Measurements from ENCODE around the gene PTPN18.

The PTPN18 gene

DNA sequence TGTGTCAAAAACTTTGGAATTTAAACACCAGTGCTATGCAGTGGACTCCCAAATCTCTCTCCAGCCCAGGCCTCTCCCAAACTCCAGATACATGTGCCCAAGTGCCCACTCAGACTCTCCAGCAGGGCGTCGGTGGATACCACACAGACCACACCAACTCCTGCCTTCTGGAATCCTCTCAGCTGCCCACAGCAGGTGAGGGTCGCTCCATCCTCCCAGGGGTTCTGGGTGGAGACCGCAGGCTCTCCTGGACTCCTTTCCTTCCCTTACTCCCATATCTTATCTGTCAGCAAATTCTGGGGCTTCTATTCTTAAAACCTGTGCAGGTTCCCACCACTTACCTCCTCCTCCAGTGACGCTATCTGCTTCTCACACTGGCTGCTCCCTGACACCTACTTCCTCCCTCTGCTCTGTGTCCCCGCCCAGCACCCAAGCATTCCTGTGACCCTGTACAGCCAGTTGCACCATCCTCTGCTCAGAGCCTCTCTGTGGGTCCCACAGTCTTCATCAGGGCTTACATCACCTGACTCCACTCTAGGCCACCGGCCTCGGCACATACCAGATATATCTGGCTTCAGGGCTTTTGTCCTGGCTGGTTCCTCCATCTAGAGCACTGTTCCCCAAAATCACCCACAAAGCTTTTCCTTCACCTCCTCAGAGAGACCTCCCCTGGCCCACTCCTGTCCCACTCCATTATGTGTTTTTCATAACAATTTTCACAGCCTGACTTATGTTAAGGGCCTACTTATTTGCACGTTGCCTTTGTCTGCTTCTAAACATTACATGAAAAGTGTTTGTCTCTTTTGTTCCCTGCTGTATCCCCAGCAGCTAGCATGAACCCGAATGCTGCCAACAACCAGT, 15.7 kb upstream of the PTPN18 start:
- DNase-seq (no peak), ATAC-seq (no peak)

DNA sequence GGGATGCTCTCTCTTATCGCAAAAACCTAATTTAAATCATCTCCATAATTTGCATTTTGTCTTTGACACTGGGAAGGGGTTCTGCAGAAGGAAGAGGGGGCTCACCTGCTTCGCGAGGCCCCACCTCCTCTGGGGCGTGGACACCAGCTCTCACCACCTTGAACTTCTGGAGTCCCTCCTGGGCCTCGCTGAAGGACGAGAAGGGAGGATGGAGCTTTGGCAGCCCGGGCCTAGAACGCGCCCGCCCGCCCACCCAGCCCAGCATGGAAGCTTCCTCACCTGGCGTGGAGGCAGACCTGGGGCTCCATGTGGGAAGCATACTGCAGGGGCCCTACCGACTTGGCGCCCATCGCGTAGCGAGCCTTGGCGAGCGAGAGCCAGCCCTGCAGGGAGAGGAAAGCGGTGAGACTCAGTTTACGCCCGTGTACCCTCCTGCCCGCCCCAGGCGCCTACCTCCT, 14.3 kb upstream of the PTPN18 start:
- no peak for DNase-seq
- ATAC-seq = no peak

DNA sequence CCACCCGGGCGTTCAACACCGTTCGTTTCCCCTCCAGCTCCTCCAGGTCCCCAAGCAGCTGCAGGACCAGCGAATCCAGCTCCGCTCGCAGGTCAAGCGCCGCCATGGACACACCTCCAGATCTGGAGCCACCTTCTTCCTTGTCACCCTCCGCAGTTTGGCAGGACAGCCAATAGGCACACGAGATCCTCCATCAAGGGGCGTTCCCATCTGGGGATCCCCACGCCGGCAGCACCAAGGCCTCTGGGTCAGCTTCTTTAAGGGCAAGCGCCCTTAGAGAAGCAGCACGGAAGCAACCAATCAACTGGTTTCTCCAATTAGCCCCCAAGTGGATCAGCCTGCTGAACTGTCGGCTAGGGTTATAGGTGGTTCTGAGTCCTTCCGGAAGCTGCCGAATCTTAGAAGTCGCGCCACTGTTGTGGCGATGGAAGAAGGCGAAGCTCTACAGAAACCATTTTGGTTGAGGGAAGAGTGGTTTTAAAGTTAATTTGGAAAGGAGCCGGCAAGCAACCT, 13.8 kb upstream of the PTPN18 start:
- DNase-seq (peak; percentile 82), ATAC-seq (peak; percentile 84)

DNA sequence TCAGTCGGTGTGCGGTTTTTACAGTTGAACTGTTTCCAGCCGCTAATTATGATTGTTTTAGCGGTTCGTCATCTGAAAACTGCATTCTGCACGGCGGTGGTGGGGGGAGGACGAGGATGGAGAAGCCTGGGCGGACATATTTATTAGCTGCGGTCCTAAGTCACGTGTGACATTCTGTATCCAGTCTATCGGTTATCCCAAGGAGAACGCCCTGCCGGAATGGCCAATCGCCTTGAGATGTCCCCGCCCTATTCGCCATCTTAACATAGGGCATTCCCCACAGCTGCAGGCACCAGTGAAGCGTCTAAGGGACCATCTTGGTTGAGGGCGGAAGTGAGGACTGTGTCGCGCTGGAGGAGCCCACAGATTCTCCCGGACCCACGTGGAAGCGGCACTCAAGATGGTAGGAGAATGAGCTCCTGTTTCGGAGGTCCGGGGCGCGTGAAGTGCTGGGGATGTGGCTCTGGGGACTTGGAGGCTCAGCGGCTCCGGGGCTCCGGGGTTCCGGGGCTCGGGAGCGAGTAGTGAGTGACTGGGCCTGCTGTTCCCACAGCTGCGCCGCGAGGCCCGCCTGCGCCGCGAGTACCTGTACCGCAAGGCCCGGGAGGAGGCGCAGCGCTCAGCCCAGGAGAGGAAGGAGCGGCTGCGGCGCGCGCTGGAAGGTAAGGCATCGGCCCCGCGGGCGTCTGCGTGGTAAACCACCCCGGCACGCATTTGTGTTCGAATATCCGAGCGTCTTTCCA, 13.2 kb upstream of the PTPN18 start, which contains the start of gene IMP4:
IMP4 (plus strand) TSS at position 365 of the 743 bp plus-strand sequence; CDS start at position 401, 36 bp downstream.
- DNase-seq = peak; percentile 90
- peak; percentile 90 for ATAC-seq

DNA sequence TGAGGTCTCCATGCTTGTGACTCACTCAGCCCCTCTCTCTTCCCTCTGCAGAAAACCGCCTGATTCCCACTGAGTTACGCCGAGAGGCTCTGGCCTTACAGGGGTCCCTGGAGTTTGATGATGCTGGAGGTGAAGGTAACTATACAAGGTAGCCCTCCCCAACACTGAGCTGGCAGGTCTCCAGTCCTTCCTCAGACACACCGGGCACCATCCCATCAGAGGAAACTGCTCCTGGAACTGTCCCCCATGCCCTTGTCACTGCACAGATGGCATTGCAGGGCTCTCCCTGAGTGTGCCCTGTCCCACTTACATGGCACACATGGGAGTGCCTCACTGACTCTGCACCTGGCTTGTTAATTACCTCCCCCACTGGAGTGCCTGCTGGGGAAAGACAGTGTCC, 11.3 kb upstream of the PTPN18 start:
- DNase-seq (no peak), ATAC-seq (no peak)

DNA sequence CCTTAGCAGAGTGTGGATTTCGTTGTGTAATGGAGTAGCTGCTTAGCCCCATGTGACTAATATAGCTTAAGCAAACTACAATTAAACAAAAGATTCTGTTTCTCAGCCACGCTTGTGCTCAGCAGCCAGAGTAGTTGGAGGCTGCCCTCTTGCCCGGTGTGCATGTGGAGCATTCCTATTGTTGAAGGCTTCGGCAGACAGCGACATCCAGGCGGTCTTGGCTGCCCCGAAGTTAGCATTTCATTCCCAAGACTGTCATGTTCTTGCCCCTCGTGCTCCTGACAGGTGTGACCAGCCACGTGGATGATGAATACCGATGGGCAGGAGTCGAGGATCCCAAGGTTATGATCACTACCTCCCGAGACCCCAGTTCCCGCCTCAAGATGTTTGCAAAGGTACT, 10.8 kb upstream of the PTPN18 start:
- ATAC-seq (no peak), DNase-seq (no peak)

DNA sequence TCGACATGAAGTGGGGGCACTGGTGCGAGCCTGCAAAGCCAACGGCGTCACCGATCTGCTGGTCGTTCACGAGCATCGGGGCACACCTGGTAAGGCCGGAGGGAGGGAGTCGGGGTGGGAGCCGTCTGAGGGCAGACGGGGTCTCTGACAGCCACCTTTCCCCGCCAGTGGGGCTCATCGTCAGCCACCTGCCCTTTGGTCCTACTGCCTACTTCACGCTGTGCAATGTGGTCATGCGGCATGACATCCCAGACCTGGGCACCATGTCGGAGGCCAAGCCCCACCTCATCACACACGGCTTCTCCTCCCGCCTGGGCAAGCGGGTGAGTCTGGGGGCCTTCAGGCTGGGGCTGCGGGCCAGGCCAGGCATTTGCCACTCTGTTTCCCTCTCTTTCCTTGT, 10.2 kb upstream of the PTPN18 start:
- ATAC-seq (no peak), DNase-seq (no peak)

DNA sequence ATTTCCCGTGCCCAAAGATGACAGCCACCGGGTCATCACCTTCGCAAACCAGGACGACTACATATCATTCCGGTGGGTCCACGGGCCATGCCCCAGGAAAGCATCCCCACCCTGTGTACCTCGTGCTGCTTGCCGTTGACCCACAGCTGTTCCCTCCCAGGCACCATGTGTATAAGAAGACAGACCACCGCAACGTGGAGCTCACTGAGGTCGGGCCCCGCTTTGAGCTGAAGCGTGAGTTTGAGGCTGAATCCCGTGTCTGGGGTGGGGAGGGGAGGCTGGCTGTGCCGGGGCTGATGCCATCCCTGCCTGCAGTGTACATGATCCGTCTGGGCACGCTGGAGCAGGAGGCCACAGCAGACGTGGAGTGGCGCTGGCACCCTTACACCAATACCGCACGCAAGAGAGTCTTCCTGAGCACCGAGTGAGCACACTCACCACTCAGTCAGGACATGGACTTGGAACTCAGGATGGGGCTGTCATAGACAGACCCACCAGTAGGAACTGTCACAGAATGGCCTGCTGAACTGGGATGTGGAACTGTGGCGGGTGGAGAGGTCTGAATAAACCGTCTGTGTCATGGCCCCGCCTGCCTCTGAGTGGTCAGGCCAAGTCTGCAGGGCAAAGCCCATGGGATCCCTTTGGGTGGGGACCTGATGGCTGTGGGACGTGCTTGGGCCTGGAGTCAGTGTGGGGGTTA, 9.7 kb upstream of the PTPN18 start:
- ATAC-seq = no peak
- no peak for DNase-seq

DNA sequence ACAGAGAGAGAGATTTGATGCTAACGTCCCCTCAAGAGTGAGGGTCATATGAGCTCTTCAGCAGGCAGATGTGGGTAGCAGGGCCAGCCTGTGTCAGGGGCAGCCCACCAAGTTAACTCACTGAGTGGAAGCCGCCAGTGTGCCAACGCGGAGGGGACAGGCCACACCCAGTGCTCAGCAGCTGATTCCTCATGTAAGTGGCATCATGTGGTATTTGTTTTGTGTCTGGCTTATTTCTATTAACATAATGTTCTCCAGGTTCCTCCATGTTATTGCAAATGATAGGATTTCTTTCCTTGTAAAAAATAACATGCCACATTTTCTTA, 9.2 kb upstream of the PTPN18 start:
- DNase-seq (no peak), ATAC-seq (no peak)

DNA sequence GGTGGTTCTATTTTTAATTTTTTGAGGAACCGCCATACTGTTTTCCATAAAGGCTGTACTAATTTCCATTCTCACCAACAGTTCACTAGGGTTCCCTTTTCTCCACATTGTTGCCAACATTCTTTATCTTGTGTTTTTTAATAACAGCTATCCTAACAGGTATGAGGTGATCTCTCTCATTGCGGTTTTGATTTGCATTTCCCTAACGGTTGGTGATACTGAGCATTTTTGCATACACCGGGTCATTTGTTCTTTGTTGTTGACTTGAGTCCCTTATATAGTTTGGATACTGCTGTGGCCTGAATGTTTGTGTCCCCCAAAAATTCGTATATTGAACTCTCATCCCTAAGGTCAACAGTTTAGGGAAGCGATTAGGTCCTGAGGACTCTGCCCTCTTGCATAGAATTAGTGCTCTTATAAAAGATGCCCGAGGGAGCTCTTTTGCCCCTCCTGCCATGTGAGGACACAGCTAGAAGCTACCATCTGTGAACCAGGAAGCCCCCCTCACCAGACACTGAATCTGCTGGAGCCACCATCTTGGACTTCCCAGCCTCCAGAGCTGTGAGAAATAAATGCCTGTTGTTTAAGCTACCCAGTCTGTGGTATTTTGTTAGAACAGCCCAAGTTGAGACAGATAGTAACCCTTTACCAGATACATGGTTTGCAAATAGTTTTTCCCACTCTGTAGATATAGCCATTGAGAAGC, 8.5 kb upstream of the PTPN18 start:
- ATAC-seq = no peak
- DNase-seq = no peak

DNA sequence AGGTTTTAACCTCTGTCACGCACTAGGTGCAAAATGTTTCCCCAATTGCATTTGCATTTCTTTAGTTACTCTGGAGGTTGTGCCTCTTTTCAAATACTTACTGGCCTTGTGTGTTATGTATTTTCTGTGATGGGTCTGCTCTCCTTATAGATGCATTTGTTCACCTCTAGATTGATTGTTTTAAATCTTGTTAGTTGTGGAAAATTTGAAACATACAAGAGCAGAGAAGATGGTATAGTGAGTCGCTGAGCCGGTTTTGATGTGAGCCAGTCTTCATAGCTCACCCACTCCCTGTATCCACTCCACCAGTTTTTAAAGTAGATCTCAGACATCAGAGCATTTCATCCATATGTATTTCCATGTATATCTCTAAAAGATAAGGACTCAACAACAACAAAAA, 6.7 kb upstream of the PTPN18 start:
- peak; percentile 54 for ATAC-seq
- DNase-seq = no peak

DNA sequence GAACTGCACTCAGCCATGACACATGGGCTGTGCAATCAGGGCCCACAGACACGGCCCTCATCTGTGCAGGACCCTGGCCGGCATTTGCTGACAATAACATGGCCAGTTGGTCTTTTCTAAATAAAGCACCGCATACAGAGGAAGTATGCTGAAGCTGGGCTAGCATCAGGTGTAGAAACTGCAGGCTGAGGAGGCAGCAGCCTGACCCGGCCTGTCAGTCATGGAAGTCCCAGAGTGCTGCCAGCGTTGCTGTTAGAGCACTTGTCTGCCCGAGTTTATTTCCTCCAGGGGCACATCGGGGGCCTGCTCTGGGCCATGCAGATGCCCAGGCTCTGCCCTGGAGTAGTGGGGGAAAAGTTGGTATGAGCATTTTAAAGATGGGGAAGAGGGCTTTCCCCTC, 4.1 kb upstream of the PTPN18 start:
- ATAC-seq (no peak), DNase-seq (no peak)

DNA sequence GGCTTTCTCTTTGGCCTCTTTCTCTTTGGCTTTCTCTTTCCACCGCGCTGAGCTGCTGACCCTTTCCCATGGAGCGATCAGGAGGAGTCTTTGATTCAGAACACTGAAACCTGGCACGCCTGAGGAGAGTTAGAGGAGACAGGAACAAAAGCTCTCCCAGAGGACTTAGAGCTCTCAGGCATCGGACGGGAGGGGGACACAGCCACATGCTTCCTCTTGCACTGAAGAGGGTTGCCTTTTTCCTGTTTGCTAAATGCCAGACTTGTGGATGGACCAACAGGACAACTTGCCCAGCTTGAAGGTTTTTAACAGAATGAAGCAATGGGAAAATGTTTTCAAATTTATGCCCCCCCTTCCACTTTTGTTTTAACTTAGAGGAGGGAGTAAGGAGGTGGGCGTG, 3.6 kb upstream of the PTPN18 start:
- ATAC-seq = no peak
- DNase-seq = no peak

DNA sequence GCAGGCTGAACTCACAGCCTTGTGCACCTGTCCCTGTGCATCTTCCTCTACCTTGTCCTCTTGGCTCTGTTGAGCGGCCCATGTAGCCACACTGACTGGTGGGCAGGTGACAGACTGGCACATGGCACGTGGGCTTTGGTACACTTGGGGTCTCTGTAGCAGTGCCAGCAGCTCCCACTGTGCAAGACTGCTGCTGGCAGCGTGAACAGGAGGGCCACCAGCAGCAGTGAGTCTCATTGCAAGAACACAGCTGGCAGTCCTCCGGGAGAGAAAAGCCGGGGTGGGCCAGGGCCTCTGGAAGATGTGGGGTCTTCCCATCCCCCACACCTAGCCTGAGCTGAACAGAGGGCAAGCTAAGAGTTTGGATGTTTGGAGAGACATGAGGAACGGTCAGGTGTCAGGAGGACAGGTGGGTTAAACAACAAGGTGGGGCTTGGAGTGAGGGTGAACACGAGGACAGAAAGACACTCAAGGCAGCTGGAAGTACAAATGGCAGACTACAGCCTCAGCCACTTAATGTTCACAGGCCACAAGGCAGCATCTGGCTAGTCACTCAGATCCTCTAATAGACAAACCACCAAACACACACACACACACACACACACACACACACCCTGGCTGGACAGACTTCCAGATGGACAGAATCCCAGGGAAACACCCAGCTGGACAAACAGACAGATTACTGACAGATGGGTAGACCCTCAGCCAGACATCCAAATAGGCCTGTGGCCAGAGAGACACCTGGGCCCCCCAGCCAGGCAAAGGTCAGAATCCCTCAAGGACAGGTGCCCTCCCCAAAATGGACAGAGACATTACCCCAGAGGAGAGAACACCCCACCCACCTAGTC, 2.3 kb upstream of the PTPN18 start:
- DNase-seq (no peak), ATAC-seq (no peak)

DNA sequence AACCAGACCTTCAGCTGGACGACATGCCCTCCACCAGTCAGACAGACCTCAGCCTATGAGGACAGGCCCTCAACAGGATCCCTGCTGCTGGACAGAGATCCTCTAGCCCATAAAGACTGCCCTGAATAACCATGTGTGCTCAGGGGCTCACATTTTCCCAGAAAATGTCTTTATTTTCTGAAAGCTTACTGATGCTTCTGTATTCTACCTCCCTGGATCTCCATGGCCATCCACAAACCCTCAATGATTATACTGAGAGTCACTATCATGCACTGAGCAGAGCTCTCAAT, 1.8 kb upstream of the PTPN18 start:
- ATAC-seq (no peak), DNase-seq (no peak)

DNA sequence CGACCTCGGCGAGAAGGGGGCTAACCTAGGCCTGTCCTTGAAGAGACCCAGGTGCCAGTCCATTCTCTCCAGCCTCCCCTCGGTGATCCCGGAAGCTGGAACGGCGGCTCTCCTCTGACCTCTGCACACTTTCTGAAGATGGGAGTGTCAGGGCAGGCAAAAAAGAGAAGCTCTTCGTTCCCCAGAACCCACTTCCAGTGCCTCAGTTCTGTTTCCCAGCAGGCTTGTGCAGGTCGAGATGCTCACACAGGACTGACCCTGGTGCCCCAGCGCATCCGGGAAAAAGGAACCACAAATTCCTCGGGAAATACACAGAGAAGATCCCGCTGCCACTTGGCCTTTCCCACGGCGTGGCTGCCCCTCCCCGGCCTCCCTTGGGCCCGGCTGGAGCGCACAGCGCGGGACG, 681 bp upstream of the PTPN18 start:
- DNase-seq = no peak
- ATAC-seq = peak; percentile 4

DNA sequence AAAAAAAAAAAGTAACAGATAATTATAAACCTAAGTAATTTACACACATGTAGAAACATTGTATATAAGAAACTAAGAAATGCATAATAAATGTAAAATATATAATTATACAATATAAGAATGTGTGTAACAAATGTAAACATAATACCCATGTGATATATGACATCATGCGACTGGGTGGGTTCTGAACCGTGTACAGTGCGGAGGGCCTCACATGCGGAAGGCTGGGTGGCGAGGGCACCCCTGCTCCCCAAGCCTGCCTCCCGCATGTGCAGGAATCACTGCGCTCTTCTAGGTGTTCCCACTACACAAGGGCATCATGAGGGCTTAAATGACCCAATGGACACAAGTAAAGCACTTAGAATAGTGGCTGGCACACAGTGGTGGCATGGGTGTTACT, 2.0 kb downstream of the PTPN18 start:
- DNase-seq (no peak), ATAC-seq (no peak)

DNA sequence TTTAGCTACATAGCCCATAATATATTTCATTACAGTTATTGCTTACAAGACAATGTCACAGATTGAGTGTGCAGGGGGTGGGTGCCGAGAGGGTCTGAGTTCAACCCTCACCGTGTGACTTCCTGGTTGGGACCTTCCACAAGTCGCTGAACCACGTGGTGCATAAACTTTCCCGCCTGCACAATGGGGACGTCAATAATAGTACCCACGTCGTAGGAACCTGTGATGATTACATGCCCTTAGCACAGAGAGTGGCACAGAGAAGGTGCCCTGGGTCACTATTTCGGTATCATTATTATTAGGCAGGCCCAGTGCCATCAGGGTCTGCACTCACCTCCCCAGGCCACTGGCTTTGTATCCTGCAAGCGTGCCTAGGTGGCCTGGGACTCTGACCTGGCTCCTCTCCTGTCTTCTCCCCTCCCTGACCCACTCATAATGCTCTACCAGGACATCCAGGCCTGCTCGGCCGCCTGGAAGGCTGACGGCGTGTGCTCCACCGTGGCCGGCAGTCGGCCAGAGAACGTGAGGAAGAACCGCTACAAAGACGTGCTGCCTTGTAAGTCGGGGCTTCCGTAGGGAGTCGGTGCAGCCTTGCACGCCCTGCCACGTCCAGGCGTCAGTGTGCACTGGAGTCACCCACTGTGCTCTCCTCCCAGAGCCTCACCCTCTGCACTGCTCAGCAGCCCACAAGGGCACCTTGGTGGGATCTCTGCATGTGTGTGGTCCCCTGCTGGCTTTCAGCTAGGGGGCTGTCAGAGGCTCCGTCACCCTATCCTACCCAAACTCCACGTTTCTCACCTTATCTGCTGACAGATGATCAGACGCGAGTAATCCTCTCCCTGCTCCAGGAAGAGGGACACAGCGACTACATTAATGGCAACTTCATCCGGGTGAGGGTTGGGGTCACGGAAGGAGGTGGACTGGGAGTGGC, 2.8 kb downstream of the PTPN18 start:
- DNase-seq = no peak
- ATAC-seq = no peak

DNA sequence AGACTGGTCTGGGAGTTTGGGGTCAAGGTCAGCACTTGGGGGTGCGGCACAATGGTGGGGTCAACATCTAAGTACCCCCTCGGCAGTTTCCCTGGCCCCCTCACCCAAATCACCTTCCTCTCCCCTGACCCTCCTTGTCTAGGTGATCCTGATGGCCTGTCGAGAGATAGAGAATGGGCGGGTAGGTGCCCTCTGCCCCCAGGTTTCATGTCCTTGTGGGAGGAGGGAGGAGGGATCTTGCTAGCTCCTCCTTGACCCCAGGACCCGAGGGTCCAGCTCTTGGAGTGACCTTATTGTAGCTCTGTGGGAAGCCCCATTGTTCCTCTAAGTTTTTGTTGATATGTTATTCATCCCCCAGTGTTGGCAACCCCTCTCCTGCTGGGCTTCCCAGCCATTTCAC, 3.6 kb downstream of the PTPN18 start:
- DNase-seq (no peak), ATAC-seq (no peak)

DNA sequence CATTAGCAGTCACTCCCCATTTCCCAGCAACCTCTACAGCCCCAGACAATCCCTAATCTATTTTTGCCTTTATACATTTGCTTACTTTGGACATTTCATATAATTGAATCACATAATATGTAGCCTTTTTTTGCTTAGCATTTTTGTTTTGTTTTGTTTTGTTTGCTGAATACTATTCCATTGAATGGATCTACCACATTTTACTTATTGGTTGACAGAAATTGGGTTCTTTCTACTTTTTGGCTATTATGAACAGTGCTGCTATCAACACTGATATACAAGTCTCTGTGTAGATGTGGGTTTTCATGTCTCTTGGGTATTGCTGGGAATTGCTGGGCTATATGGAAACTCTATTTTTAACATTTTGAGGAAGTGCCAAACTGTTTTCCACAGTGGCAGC, 7.6 kb downstream of the PTPN18 start:
- ATAC-seq = no peak

More for the DNA sequence above, 7.6 kb downstream of the PTPN18 start:
- no peak for DNase-seq

Data from stimulated activated naive CD8-positive, alpha-beta T cell treated with anti-CD3 and anti-CD28 coated beads, Interleukin-15, Interleukin-2, amounts not matched to agents 100 U/mL and 50 U/mL, for 24 hours (primary cell).